H4 (cell line): ENCODE data around the gene RASGRF2. TPM values are rescaled to one million over a fixed set of nuclear protein-coding genes. Genes with fewer than 3 reads are reported as not detected.
A peak's percentile ranks its signal among the peaks of the same experiment; 100 is the strongest.
"Not testable (repeated sequence)": the region's sequence is repeated elsewhere in the genome, so short reads cannot be mapped to it uniquely, and the experiment has no call there.

Source experiments
- DNase-seq: peaks from one replicate; pipeline ENCODE4 v3.0.0-alpha.2; 2015; ENCODE audit warnings: low spot score
- total RNA-seq: library from RNA; depleted of rRNA; stranded (reverse); fragments of >200 nt; shearing (Covaris generic); gene quantifications from 2 replicates; pipeline ENCODE4 v1.2.3, GENCODE V29; 2014

RASGRF2 gene
- total RNA-seq, 1 experiment from 2014 or later = 7.4 TPM

DNA sequence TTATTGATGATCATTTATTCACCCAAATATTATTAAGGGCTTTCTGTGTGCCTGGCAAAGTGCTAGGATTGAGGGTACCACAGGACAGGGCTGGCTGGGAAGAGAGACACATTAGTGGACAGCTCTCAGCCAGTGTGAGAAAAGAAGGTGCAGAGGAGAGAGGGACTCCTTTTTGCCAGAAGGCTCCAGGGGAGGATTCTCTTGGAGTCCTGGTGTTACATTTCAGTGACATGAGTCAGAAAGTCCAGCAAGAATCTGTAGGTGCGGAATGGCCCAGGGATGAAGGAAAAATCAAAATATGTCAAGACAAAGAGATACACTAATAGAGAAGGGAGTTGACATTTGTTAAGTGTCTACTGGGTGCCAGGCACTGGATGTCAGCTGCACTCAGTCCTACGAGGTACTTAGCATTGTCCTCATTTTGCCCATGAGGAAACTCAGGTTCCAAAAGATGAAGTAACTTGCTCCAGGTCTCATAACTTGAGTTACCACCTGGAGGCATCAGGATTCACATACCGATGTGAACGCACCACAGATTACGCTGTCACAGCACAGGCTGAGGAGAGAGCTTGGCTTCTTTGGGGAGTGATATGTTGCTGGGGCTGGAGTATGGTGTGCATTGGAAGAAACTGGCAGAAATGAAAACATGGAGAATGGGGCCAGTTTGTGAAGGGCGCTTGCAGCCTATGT is 60.5 kb downstream of the RASGRF2 start:
- no peak for DNase-seq

DNA sequence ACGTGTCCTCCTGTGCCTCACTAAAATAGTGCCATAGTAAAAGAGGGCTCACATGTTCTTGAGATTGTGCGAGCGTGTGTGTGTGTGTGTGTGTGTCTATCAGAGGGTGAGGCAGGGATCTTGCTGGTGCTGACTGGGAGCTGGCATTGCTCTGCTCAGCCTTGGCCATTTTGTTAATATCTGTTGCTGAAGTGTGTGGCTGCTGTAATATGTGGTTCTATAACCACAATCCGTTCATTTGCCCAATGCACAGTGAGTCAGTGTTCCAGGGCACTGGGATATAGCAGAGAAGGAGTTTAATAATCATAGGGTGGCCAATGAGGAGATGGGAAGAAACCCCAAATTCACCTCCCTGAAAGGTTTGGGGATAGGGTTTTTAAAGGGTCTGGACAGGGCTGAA is 61.3 kb downstream of the RASGRF2 start:
- DNase-seq = peak; percentile 13

DNA sequence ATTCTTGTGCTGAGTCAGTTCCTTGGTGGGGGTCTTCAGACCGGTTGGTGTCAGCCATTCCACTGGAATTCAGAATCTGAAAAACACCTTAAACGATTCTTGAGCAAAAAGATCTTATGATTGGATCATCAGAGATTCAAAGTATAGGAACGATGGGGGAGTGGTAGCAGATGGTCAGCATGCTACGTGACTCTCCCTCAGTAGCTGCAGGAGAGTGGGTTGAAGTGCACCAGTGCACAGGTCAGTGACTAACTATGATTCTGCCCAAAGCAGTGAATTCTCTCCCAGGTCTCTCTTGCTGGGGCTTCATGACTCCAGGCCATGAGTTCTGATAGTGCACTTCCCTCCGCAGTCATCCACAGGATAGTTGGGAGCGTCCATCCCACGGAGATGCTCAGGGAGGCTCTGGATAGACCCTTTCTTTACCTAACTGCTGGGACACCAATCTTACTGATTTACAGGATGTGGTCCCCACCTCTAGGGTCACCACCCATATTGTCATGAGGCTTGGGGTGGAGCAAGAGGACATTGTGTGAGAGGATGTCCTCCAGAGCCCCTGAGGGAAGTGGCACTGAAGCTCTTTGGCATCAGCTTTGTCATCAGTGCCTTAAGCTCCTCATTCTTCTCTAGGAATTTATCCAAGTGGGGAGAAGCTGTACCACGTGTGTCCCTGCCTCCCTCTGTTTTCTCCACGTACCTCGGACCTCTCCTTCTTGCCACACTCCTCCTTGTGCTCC is 62.0 kb downstream of the RASGRF2 start:
- no peak for DNase-seq

DNA sequence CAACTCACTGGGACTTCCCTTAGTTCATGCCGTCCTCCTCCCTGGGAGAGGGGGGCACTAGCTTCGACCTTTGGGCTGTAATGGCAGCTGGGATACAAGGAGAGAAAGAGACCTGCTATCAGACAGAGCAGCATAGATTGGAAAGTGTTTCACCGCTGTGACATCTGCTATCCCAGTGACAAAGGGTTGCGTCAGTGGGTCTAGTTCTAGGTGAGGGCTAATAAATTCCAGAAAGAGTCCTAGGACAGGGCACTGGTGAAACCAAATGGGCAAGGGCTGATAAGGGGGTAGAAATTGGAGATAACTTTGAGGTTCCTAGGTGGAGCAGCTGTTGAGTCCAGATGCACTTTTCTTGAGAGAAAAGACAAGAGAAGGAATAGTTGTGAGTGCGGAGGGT is 62.5 kb downstream of the RASGRF2 start:
- DNase-seq = no peak

DNA sequence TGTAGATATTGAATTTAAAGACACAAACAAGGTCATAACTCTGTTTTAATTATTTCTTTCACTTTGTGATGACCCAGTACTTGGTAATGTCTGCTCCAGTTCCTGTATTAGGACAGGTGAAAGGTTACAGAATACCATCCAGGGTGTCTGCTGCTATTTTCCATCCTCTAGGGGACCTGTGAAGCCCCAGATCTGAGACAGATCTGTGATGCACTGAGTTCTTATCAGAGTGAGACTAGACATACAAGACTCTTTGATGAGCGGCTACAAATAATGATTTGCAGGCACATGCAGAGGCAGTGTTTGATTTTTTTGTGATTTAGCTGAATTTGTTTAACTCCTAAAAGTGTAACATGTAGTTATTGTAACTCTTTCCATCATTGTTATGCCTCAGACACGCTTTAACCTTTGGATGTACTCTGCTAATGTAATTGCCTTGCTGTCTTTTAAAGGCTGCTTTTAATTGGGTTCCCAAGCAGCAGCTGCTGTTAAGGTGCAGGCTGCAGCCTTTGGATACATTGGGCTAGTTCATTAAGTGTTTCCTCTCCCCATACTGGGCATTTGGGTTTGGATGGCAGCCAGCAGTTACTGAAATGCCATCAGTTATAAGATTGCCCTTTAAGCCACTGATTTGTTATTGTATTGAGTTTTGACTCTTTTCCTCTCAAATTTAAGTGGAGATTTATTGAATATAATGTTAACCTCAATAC is 63.3 kb downstream of the RASGRF2 start:
- no peak for DNase-seq

DNA sequence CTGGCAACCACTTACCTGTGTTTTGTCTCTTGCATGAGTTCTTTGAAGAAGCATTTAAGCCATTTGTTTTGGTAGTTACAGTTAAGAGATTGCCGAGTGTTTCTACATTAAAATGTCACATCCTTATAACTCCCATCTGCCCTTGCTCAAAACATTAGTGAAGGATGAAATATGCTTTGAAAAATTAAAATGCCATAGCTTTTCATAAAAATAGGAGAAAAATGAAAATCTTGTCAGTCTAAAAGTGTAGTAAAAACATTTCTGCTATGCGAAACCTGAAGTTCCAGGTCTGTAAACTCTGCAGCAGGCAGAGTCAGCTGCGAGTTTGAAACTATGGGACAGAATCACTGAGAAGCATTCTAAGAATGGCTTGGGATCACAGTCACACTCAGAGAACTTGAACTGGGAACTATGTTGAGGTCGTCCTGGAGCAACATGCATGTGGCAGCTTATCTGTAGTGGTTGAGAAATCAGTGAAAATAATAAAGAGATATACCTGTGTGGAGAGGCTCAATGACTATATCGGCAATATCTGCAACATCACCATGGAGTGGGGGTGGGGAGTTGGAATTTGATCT is 67.4 kb downstream of the RASGRF2 start:
- DNase-seq = no peak

DNA sequence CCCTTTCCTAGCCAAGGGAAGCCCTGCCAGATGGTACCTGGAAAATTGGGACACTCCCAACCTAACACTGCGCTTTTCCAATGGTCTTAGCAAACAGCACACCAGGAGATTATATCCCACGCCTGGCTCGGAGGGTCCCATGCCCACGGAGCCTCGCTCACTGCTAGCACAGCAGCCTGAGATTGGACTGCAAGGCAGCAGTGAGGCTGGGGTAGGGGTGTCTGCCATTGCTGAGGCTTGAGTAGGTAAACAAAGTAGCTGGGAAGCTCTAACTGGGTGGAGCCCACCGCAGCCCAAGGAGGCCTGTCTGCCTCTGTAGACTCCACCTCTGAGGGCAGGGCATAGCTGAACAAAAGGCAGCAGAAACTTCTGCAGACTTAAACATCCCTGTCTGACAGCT is 68.7 kb downstream of the RASGRF2 start:
- DNase-seq = not testable (repeated sequence)

DNA sequence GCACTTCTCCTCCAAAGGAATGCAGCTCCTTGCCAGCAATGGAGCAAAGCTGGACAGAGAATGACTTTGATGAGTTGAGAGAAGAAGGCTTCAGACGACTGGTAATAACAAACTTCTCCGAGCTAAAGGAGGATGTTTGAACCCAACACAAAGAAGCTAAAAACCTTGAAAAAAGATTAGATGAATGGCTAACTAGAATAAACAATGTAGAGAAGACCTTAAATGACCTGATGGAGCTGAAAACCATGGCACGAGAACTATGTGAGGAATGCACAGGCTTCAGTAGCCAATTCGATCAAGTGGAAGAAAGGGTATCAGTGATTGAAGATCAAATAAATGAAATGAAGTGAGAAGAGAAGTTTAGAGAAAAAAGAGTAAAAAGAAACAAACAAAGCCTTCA is 69.6 kb downstream of the RASGRF2 start:
- DNase-seq = not testable (repeated sequence)

DNA sequence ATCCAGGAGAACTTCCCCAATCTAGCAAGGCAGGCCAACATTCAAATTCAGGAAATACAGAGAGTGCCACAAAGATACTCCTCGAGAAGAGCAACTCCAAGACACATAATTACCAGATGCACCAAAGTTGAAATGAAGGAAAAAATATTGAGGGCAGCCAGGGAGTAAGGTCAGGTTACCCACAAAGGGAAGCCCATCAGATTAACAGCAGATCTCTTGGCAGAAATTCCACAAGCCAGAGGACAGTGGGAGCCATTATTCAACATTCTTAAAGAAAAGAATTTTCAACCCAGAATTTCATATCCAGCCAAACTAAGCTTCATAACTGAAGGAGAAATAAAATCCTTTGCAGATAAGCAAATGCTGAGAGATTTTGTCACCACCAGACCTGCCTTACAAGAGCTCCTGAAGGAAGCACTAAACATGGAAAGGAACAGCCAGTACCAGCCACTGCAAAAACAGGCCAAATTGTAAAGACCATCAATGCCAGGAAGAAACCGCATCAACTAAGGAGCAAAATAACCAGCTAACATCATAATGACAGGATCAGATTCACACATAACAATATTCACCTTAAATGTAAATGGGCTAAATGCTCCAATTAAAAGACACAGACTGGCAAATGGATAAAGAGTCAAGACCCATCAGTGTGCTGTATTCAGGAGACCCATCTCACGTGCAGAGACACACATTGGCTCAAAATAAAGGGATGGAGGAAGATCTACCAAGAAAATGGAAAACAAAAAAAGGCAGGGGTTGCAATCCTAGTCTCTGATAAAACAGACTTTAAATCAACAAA is 70.3 kb downstream of the RASGRF2 start:
- not testable (repeated sequence) for DNase-seq

DNA sequence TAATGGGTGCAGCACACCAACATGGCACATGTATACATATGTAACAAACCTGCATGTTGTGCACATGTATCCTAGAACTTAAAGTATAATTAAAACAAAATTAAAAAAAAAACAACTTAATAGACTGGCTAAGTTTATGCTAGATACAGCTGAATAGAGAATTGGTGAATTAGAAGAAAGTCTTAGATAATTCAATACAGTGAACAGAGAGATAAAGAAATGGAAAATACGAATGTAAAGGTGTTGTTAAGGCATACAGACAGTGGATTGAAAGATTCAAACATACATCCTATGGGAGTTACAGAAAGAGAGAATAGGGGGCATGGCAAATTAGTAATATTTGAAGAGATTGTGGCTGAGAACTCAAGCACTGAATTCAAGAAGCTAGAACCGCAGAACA is 75.4 kb downstream of the RASGRF2 start:
- DNase-seq = no peak

DNA sequence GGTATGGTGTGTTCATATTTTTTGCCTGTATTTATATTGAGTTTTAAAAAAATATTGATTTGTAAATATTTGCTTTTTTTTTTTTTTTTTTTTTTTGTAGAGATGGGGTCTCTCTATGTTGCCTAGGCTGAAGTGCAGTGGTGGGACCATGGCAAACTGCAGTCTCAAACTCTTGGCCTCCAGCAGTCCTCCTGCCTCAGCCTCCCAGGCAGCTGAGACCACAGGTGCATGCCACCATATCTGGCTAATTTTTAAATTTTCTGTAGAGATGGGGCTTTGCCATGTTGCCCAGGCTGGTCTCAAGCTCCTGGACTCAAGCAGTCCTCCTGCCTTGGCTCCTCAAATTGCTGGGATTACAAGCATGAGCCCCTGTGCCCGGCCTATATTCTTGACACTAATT is 78.3 kb downstream of the RASGRF2 start:
- no peak for DNase-seq

DNA sequence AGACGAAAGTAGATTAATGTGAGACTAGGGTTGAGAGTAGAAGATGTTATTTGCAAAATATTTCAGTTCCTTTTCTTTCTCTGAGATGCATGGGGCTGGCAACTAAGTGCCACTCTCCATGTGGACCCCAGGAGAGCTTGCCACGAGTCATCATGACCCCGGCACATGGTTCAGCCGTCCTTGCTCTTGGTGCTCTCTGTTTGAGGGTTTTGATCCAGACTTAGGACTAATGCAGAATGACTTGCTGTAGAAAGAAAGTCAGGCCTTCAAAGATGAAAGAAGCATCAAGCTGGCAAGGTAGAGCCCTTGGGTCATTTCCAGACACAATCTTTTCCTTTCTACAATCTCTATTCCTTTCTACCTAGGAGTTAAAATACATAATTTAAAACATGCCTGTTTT is 84.7 kb downstream of the RASGRF2 start:
- DNase-seq = no peak

DNA sequence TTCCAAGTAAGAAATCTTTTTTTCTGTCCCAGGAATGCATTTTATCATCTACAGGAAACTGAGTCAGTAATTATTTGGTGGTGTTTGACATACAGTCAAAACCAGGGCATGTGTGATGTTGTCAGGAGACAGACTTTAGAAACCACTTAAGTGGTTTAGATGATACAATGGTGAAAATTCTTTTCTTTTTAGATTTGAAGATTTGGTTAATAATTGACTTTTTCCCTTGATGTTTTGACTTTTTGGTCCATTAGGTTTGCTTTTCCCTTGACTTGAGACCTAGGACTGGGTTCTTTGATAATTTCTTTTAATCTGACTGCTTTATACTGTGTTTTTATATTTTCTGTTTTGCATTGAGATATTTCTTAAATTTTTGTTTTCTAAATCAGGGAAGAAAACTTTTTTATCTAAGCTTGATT is 85.2 kb downstream of the RASGRF2 start:
- no peak for DNase-seq

DNA sequence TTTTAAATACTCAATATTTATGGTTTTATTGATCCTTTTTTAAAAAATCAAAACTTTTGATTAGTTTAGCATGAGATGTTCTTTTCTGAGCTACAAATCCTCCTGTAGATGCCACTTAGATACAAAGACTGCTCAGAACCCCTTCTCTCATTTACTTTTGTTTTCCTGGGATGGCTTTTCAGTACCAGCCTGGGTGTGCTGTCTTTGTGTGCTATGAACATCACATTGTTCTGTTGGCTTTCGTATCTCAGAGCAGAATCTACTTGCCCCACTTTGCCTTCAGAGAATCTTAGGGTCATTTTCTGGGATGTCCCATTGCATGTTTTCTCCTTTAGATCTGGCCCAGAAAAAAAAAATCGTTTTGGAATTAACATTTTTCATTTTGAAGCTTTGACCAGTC is 85.9 kb downstream of the RASGRF2 start:
- DNase-seq = no peak

DNA sequence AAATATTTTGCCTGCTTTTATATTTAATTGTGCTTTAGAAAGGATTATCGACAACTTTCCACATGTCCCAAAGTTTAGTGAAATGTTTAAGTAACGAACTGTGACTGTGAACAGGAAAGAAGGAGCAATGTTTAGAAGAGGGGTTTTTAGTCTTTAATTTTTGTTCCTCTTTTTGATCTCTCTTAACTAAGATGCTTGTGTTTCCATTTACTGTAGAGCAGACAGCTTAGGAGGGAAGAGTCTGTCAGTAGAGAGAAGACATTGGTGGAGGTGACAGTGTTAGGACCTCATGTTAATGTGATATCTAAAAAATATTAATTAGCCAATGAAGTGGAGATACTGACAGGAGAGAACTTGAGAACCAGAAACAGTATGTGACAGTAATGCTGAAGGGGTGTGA is 92.2 kb downstream of the RASGRF2 start:
- DNase-seq = no peak

DNA sequence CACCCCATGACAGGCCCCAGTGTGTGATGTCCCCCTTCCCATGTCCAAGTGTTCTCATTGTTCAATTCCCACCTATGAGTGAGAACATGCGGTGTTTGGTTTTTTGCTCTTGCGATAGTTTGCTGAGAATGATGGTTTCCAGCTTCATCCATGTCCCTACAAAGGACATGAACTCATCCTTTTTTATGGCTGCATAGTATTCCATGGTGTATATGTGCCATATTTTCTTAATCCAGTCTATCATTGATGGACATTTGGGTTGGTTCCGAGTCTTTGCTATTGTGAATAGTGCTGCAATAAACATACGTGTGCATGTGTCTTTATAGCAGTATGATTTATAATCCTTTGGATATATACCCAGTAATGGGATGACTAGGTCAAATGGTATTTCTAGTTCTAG is 93.1 kb downstream of the RASGRF2 start:
- not testable (repeated sequence) for DNase-seq

DNA sequence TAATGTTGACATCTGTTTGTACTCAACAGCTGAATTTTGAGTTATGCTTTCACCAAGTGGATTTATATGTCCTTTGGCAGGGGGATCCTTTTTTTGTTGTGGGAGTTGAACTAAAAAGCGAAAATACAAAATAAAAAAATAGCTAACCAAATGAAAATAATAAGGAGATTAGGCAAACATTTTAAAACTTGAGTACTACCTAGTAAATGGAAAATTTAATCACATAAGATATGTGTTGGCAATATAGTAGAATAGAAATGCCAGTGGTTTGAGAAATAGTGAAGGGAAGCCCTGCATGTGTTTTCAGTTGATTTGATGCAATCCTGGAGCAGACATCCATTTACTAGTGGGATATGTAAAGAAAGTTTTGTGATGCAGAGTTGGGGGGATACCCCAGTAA is 98.0 kb downstream of the RASGRF2 start:
- DNase-seq = no peak

DNA sequence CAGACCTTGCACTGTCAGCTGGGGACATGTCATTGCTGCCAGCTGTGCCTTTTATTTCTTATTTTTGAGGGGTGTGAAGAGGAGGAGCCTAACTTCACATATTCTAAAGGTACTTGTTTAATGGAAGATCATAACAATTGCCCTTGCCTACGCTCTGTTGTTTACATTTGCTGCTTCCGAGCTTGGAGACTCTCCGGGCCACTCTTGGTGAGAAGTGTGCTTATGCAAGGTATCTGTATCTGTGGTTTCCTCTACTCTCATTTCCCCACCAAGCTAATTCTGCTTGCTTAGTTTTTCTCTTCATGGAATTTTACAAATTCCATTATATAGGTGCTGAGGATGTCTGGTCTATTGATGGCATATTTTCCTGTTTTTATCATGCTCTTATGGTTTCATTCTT is 105.3 kb downstream of the RASGRF2 start:
- no peak for DNase-seq

DNA sequence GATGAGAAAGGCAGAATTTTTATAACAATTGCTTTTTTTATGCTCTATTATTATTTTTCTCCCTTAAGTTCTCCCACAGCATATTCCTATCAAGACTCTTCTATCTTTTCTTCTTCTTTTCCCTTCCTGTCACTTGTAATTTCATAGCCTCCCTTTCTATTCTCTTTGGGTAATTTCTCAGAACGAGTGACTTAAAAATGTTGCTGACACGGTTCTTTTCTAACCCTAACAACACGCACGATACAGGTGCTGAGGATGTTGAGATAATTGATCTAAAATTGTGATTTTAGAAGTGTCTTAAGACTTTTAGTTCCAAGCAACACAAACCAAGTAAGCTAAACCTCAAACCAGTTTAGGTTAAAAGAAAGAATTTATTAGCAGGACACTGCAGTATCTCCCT is 105.9 kb downstream of the RASGRF2 start:
- DNase-seq = no peak

DNA sequence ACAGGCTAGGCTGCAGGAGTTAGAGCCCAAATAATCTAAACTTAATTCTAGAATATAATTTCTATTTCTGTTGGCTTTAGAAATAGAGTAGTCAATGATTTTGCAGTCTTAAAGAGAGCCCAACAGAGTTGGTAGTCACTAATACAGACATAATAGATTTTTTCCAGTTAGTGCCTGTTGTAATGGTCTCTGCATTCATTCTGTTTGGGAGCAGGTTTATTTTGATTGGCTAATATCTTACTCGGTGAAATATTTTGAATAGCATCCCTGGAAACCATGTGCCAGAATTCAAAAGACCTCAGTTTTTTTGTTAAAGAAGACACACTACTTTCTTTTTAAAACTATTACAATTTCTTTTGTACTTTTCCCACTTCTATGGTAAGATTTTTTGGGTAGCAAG is 107.2 kb downstream of the RASGRF2 start:
- no peak for DNase-seq

DNA sequence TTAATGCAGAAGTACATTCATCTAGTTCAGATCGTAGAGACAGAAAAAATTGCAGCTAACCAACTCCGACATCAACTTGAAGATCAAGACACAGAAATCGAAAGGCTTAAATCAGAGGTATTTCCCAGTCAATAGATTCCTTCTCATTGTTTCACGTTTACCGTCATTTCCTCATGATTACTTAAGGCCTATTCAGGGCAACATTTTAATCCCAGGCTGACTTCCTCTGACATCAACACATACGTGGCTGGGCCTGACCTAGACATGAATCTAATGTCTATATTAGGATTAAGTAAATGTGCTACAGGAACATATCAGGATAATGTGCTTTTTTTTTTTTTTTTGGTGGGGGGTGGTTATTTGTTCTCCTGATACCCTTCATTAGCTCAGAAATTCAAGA is 107.9 kb downstream of the RASGRF2 start:
- no peak for DNase-seq

DNA sequence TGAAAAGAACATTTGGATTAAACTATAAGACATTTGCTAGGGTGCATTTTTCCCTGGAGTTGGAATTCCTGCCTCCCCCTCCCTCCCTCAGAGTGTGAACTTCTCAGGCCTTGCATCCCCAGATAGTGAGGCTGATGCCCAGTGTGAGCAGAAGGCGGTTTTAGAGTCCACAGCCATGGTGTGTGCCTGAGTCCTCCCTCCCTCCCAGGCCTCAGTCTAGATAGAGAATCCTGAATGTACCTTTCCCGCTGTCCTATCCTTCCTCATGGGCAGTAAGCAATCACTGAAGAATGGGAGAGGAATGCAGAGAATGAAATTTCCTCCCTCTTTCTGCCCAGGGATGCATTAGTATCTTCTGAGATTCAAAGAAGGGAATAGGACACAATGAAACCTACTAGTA is 108.5 kb downstream of the RASGRF2 start:
- no peak for DNase-seq
